ENCODE measurements around the gene DSCAM. TPM values are rescaled to one million over a fixed set of nuclear protein-coding genes. Genes with fewer than 3 reads are reported as not detected.

The DSCAM gene
- total RNA-seq, 1 experiment from 2014 or later, result 0.13 TPM

- TF ChIP-seq FOXP4 (CRISPR knock-in tag; IDR thresholded peaks at IDR 0.05) (no peak), SOX15 (CRISPR knock-in tag; IDR thresholded peaks at IDR 0.05) (no peak), ZNF532 (CRISPR knock-in tag; IDR thresholded peaks at IDR 0.05; ENCODE audit: borderline replicate concordance) (no peak), ZBTB43 (CRISPR knock-in tag; IDR thresholded peaks at IDR 0.05) (no peak), ZNF425 (CRISPR knock-in tag; conservative IDR thresholded peaks at IDR 0.05) (no peak), CREB1 (CRISPR knock-in tag; IDR thresholded peaks at IDR 0.05) (no peak), NR3C1 (CRISPR knock-in tag; conservative IDR thresholded peaks at IDR 0.05; ENCODE audit: low read depth) (no peak), EMX1 (CRISPR knock-in tag; IDR thresholded peaks at IDR 0.05) (no peak)
Observed at GRCh38 chr21:40858517-40858916, 11.6 kb upstream of the DSCAM start (continued).

GRCh38 chr21:40853956-40854688 is 7.2 kb upstream of the DSCAM start:
- Mint-ChIP-seq H3K9me3 (peaks cover 16% of the 10 kb centered on the region), H3K36me3 (peaks cover 7% of the 10 kb centered on the region), H3K4me1 (no peaks in the 10 kb centered on the region), H3K4me3 (no peak overlapping the region), H3K27me3 (ENCODE audit: low read depth) (peaks cover 2% of the 10 kb centered on the region; the same call in 1 of the 2 replicates), H3K27ac (no peak overlapping the region)
- ChIA-PET CTCF (no interaction called here), POLR2A (no interaction called here)
- DNase-seq (ENCODE audit: low spot score) (no peak), ATAC-seq (no peak)
- TF ChIP-seq FOXK1 (CRISPR knock-in tag; IDR thresholded peaks at IDR 0.05), result no peak
- TF ChIP-seq ZSCAN18 (CRISPR knock-in tag; IDR thresholded peaks at IDR 0.05), result no peak

- ChIA-PET POLR2A (no interaction called here), CTCF (interaction anchor here (0.5 to 1.2 kb wide), 7 partner anchors 11 to 200 kb away, joined by 3 to 4 read pairs (median 3); no protein-coding TSS in a partner anchor)
- peaks cover 3% of the 10 kb centered on the region for H3K36me3 Mint-ChIP-seq
- H3K4me1 Mint-ChIP-seq, result peaks cover 3% of the 10 kb centered on the region
- DNase-seq (ENCODE audit: low spot score), result peak; percentile 38
- ATAC-seq, result peak; percentile 90
- no peak overlapping the region for H3K27ac Mint-ChIP-seq
- H3K27me3 Mint-ChIP-seq (ENCODE audit: low read depth), result peaks cover 18% of the 10 kb centered on the region
- H3K4me3 Mint-ChIP-seq, result no peak overlapping the region
- peaks cover 5% of the 10 kb centered on the region for H3K9me3 Mint-ChIP-seq
- TF ChIP-seq GTF2I (CRISPR knock-in tag; conservative IDR thresholded peaks at IDR 0.05), result no peak
- no peak for TF ChIP-seq ZNF281 (CRISPR knock-in tag; IDR thresholded peaks at IDR 0.05)
- no peak for TF ChIP-seq NR3C1 (CRISPR knock-in tag; conservative IDR thresholded peaks at IDR 0.05; ENCODE audit: low read depth)
- no peak for TF ChIP-seq E2F5 (CRISPR knock-in tag; IDR thresholded peaks at IDR 0.05)
- no peak for TF ChIP-seq MYBL2 (CRISPR knock-in tag; IDR thresholded peaks at IDR 0.05)
- TF ChIP-seq CREB1 (CRISPR knock-in tag; IDR thresholded peaks at IDR 0.05), result no peak
- TF ChIP-seq NR2C2 (CRISPR knock-in tag; IDR thresholded peaks at IDR 0.05), result no peak
Observed at GRCh38 chr21:40852563-40852962, 5.6 kb upstream of the DSCAM start.
